Mucosa of descending colon (tissue), 3 donors: Measurements from ENCODE around the gene TCP11L2. TPM values are rescaled to one million over a fixed set of nuclear protein-coding genes. Genes with fewer than 3 reads are reported as not detected.

Experiments
- ATAC-seq: fragments of 200-7000 bp; cut with Tn5 transposase; one replicate; pipeline ENCODE4 v1.9.1; 2020; ENCODE audit warnings: mild to moderate bottlenecking, moderate library complexity
- DNase-seq, 3 donors: peaks; one replicate each; pipeline ENCODE4 v3.0.0-alpha.2; 2020
- H3K36me3 ChIP-seq: fragments of 200-600 bp; one replicate; pipeline ENCODE4 v1.8.0; 2021; ENCODE audit warnings: low read depth, mild to moderate bottlenecking
- H3K4me1 ChIP-seq: fragments of 200-600 bp; one replicate; pipeline ENCODE4 v1.8.0; 2021; ENCODE audit warnings: low read depth, mild to moderate bottlenecking
- H3K4me3 ChIP-seq: fragments of 200-600 bp; one replicate; pipeline ENCODE4 v1.8.0; 2021; ENCODE audit warnings: mild to moderate bottlenecking
- H3K9me3 ChIP-seq: fragments of 200-600 bp; one replicate; pipeline ENCODE4 v1.8.0; 2021; ENCODE audit warnings: mild to moderate bottlenecking
- CTCF ChIP-seq: fragments of 200-600 bp; IDR thresholded peaks from one replicate; pipeline ENCODE4 v1.8.0; 2022; ENCODE audit warnings: antibody characterized with exemption, mild to moderate bottlenecking
- intact Hi-C, 2 donors: fragments of 100-400 bp; cut with DNase I in 1 of 2; cut with micrococcal nuclease in 1 of 2; formaldehyde crosslinking; loops; one replicate each; pipeline versions ENCODE4 v1.11.0 to v1.11.1; 2022; cut with DNase I, micrococcal nuclease
- total RNA-seq, 3 donors: library from RNA; stranded (reverse); fragmentation: NEBNext Ultra II Directional in 2 of 3; extraction: Animal tissue kit (Norgen Biotek cat#: 25700) in 2 of 3; gene quantifications; one replicate each; pipeline versions ENCODE4 v1.2.1 to v1.2.4, GENCODE V29; 2021 to 2023
- donor health status: DM: no; HTN: no; CAD: no; lungs with moderate emphysema.
- donor health status: DM: no; HTN: no; CAD: no.
- donor health status: DM: no; HTN: yes; CAD: no.

The TCP11L2 gene
- total RNA-seq, 3 donors from 2014 or later: 32.1 to 54.5 (median 44.8) TPM

GRCh38 chr12:106389151-106389550 lies 86.6 kb downstream of the TCP11L2 start:
- no peak overlapping the region for H3K4me3 ChIP-seq
- H3K9me3 ChIP-seq: no peaks in the 10 kb centered on the region
- ATAC-seq: no peak
- no peaks in the 10 kb centered on the region for H3K4me1 ChIP-seq
- no peak for TF ChIP-seq CTCF
- H3K36me3 ChIP-seq: no peaks in the 10 kb centered on the region
- DNase-seq: no peak
- intact Hi-C loops: loop anchor here (5.0 kb wide), 2 partner anchors 528 to 533 kb away; no protein-coding TSS in a partner anchor

- no peak overlapping the region for H3K4me3 ChIP-seq
These were observed 90.2 kb downstream of the TCP11L2 start for GRCh38 chr12:106392759-106393158.

More at GRCh38 chr12:106392759-106393158, 90.2 kb downstream of the TCP11L2 start:
- Histone ChIP-seq H3K9me3 (no peaks in the 10 kb centered on the region), H3K4me1 (no peaks in the 10 kb centered on the region), H3K36me3 (no peaks in the 10 kb centered on the region)
- TF ChIP-seq CTCF: no peak
- intact Hi-C loops: no loop called here
- ATAC-seq (no peak), DNase-seq (no peak)

Other genes starting within 250 kb of the TCP11L2 start
- gene NUAK1, start 163.8 kb upstream of the TCP11L2 start, total RNA-seq: 1 to 10 TPM; 4.9 to 6.8 (median 5.4) TPM
- gene CKAP4, start 54.7 kb upstream of the TCP11L2 start, total RNA-seq: 100 to 1,000 TPM in 1 of 3 donors, 10 to 100 TPM in 2; 40.6 to 103 (median 46.8) TPM
- gene POLR3B, start 55.0 kb downstream of the TCP11L2 start, total RNA-seq: 1 to 10 TPM; 6.6 to 8.7 (median 8.5) TPM